AG09309 (cell line): ENCODE measurements around the gene ENOX2.

ENCODE experiments used
- DNase-seq: peaks from one replicate; pipeline ENCODE4 v3.0.0-alpha.2; 2010; ENCODE audit warnings: low read depth
- H3K4me3 ChIP-seq: 2 replicates; pipeline ENCODE4 v1.5.1; 2011; ENCODE audit warnings: mild to moderate bottlenecking, low read depth, low read length, moderate library complexity; ENCODE audit not compliant: control insufficient read depth
- CTCF ChIP-seq: IDR thresholded peaks from 2 replicates; pipeline ENCODE4 v1.5.1; 2011; ENCODE audit warnings: mild to moderate bottlenecking, low read depth, low read length, inconsistent platforms; ENCODE audit not compliant: insufficient read depth, control insufficient read depth; ENCODE audit errors: missing control alignments

Gene ENOX2

GRCh38 chrX:130896026-130896425, 7.0 kb downstream of the ENOX2 start:
- no peak for TF ChIP-seq CTCF
- no peak overlapping the region for H3K4me3 ChIP-seq
- no peak for DNase-seq

- DNase-seq: peak; percentile 14
- H3K4me3 ChIP-seq: no peak overlapping the region
- no peak for TF ChIP-seq CTCF
Observed at GRCh38 chrX:130895299-130895698, 7.7 kb downstream of the ENOX2 start.

GRCh38 chrX:130893356-130894085, 9.5 kb downstream of the ENOX2 start:
- DNase-seq: no peak

GRCh38 chrX:130887376-130887775, 15.6 kb downstream of the ENOX2 start:
- no peak overlapping the region for H3K4me3 ChIP-seq
- no peak for TF ChIP-seq CTCF
- DNase-seq: no peak

More at GRCh38 chrX:130893356-130894085, 9.5 kb downstream of the ENOX2 start:
- no peak for TF ChIP-seq CTCF
- H3K4me3 ChIP-seq: no peak overlapping the region

- TF ChIP-seq CTCF: no peak
- DNase-seq: no peak
- H3K4me3 ChIP-seq: no peak overlapping the region
Observed at GRCh38 chrX:130885996-130886395, 17.0 kb downstream of the ENOX2 start.

GRCh38 chrX:130885508-130885907, 17.5 kb downstream of the ENOX2 start:
- DNase-seq: no peak
- no peak for TF ChIP-seq CTCF
- no peak overlapping the region for H3K4me3 ChIP-seq
